Skin of body (tissue), 2 donors: ENCODE results near the gene CAPZB. TPM values are rescaled to one million over a fixed set of nuclear protein-coding genes. Genes with fewer than 3 reads are reported as not detected.

ENCODE experiments used
- DNase-seq: peaks from one replicate; lab custom pipeline; 2025; lab: John Stamatoyannopoulos, UW
- total RNA-seq: library from RNA; depleted of rRNA; stranded (reverse); fragments of >200 nt; gene quantifications from one replicate; pipeline ENCODE4 v1.2.3, GENCODE V29; 2014

Gene CAPZB
- total RNA-seq, 1 donor from 2014 or later = 61.6 TPM

GRCh38 chr1:19407494-19408096 is 77.7 kb downstream of the CAPZB start:
- no peak for DNase-seq

- DNase-seq = no peak
Observed at GRCh38 chr1:19406680-19407079, 78.7 kb downstream of the CAPZB start.

GRCh38 chr1:19405761-19406487 is 79.4 kb downstream of the CAPZB start:
- peak; percentile 61 for DNase-seq

- DNase-seq = no peak
Observed at GRCh38 chr1:19405195-19405760, 80.1 kb downstream of the CAPZB start.

GRCh38 chr1:19404748-19405147 is 80.6 kb downstream of the CAPZB start:
- DNase-seq = no peak

GRCh38 chr1:19403256-19403655 is 82.1 kb downstream of the CAPZB start:
- no peak for DNase-seq

GRCh38 chr1:19402031-19402813 is 83.1 kb downstream of the CAPZB start:
- no peak for DNase-seq

- DNase-seq = no peak
Observed at GRCh38 chr1:19401535-19401889, 83.8 kb downstream of the CAPZB start.

- DNase-seq = no peak
Observed at GRCh38 chr1:19400875-19401534, 84.3 kb downstream of the CAPZB start.

- no peak for DNase-seq
Observed at GRCh38 chr1:19400192-19400611, 85.1 kb downstream of the CAPZB start.

GRCh38 chr1:19398309-19398760 is 87.0 kb downstream of the CAPZB start:
- no peak for DNase-seq

GRCh38 chr1:19397217-19397945 is 88.0 kb downstream of the CAPZB start:
- DNase-seq = no peak

GRCh38 chr1:19396280-19396679 is 89.1 kb downstream of the CAPZB start:
- DNase-seq = no peak

GRCh38 chr1:19395678-19396192 is 89.6 kb downstream of the CAPZB start:
- no peak for DNase-seq

GRCh38 chr1:19393046-19393445 is 92.3 kb downstream of the CAPZB start:
- no peak for DNase-seq

- no peak for DNase-seq
Observed at GRCh38 chr1:19392221-19392620, 93.1 kb downstream of the CAPZB start.

- DNase-seq = no peak
Observed at GRCh38 chr1:19391596-19391981, 93.8 kb downstream of the CAPZB start.

- peak; percentile 87 for DNase-seq
Observed at GRCh38 chr1:19390901-19391595, 94.3 kb downstream of the CAPZB start.

GRCh38 chr1:19390166-19390850 is 95.0 kb downstream of the CAPZB start:
- DNase-seq = no peak
